A549 (cell line): ENCODE data around the gene TMEM100. TPM values are rescaled to one million over a fixed set of nuclear protein-coding genes. Genes with fewer than 3 reads are reported as not detected.

Experiments
- ATAC-seq, 2 experiments: fragments of 200-7000 bp in 1 of 2; fragments of >200 bp in 1 of 2; cut with Nextera tagmentation in 1 of 2; cut with Tn5 transposase in 1 of 2; 3 replicates each; pipeline versions ENCODE4 v1.8.0 to v1.9.1; 2018 to 2020; ENCODE audit warnings: mild to moderate bottlenecking in 1 of 2, moderate library complexity in 1 of 2
- CTCF ChIA-PET: fragments of 300-600 bp; sonication (Branson Sonifier 250); formaldehyde crosslinking; extraction: SDS; loops from one replicate; lab custom pipeline; 2021; ENCODE audit warnings: antibody characterized with exemption, inconsistent platforms; lab: Yijun Ruan, JAX
- POLR2A ChIA-PET: fragments of 350-600 bp; formaldehyde crosslinking; extraction: SDS; loops from one replicate; lab custom pipeline; 2021; ENCODE audit warnings: antibody characterized with exemption, inconsistent platforms; lab: Yijun Ruan, JAX
- DNase-seq, 2 experiments: peaks; one replicate each; pipeline versions ENCODE4 v3.0.0 to v3.0.0-alpha.2; 2011 to 2016; ENCODE audit warnings: low read depth in 1 of 2, low spot score in 1 of 2
- FAIRE-seq: peaks from 2 replicates; lab custom pipeline; 2011; peaks lifted over from hg19 to GRCh38; lab: Jason Lieb, UNC
- H3K27ac ChIP-seq, 2 experiments: fragments of >200 bp; sonication (Bioruptor Twin); formaldehyde crosslinking; 3 replicates each; pipeline ENCODE4 v1.5.1; 2016 to 2017
- H3K4me1 ChIP-seq: fragments of >200 bp; sonication (Bioruptor Twin); formaldehyde crosslinking; 3 replicates; pipeline ENCODE4 v1.6.1; 2016
- H3K4me2 ChIP-seq: fragments of >200 bp; sonication (Bioruptor Twin); formaldehyde crosslinking; 3 replicates; pipeline ENCODE4 v1.6.1; 2016
- H3K4me3 ChIP-seq: fragments of >200 bp; sonication (Bioruptor Twin); formaldehyde crosslinking; 3 replicates; pipeline ENCODE4 v1.5.1; 2016
- H3K9me3 ChIP-seq: fragments of >200 bp; sonication (Bioruptor Twin); formaldehyde crosslinking; 3 replicates; pipeline ENCODE4 v1.6.1; 2016
- BCL3 ChIP-seq: fragments of >200 bp; sonication (Bioruptor Twin); formaldehyde crosslinking; IDR thresholded peaks from 3 replicates; pipeline ENCODE4 v1.6.1; 2016
- CBX8 ChIP-seq: fragments of 200-600 bp; sonication (generic); IDR thresholded peaks from 2 replicates; pipeline ENCODE4 v1.6.1; 2016
- CEBPB ChIP-seq, 2 experiments: fragments of >200 bp in 1 of 2; sonication (Bioruptor Twin) in 1 of 2; formaldehyde crosslinking in 1 of 2; IDR thresholded peaks; 2 replicates each; pipeline ENCODE4 v1.6.1; 2012 to 2016
- CHD2 ChIP-seq: fragments of 150-350 bp; IDR thresholded peaks from 2 replicates; pipeline ENCODE4 v1.6.1; 2014; ENCODE audit warnings: low read length; ENCODE audit not compliant: partially characterized antibody
- CHD4 ChIP-seq: fragments of 200-600 bp; sonication (generic); IDR thresholded peaks from 2 replicates; pipeline ENCODE4 v1.6.1; 2016; ENCODE audit warnings: antibody characterized with exemption, mild to moderate bottlenecking, borderline replicate concordance
- EP300 ChIP-seq, 2 experiments: fragments of >200 bp; sonication (Bioruptor Twin); formaldehyde crosslinking; IDR thresholded peaks; 2 replicates in 1 of 2; 3 replicates in 1 of 2; pipeline ENCODE4 v1.6.1; 2016 to 2017
- ESRRA ChIP-seq: fragments of 150-350 bp; IDR thresholded peaks from 2 replicates; pipeline ENCODE4 v1.6.1; 2014; ENCODE audit warnings: mild to moderate bottlenecking, low read length, borderline replicate concordance
- GATA3 ChIP-seq: IDR thresholded peaks from 2 replicates; pipeline ENCODE4 v1.6.1; 2012; ENCODE audit warnings: borderline replicate concordance
- JUN ChIP-seq, 2 experiments: fragments of >200 bp; sonication (Bioruptor Twin); formaldehyde crosslinking; IDR thresholded peaks; 2 replicates in 1 of 2; 3 replicates in 1 of 2; pipeline ENCODE4 v1.6.1; 2016 to 2017
- JUNB ChIP-seq: fragments of >200 bp; sonication (Bioruptor Twin); formaldehyde crosslinking; IDR thresholded peaks from 2 replicates; pipeline ENCODE4 v1.6.1; 2016
- MAX ChIP-seq: IDR thresholded peaks from 2 replicates; pipeline ENCODE4 v1.6.1; 2012
- MAZ ChIP-seq: fragments of 150-350 bp; IDR thresholded peaks from 2 replicates; pipeline ENCODE4 v1.6.1; 2014; ENCODE audit warnings: antibody characterized with exemption, low read depth, low read length, borderline replicate concordance
- NPAS2 ChIP-seq: fragments of 250-450 bp; sonication (Bioruptor Pico); IDR thresholded peaks from 2 replicates; pipeline ENCODE4 v1.8.0; 2022; ENCODE audit warnings: mild to moderate bottlenecking, moderate library complexity, borderline replicate concordance
- PBX3 ChIP-seq: IDR thresholded peaks from 2 replicates; pipeline ENCODE4 v1.6.1; 2012
- PHF8 ChIP-seq: fragments of 200-600 bp; sonication (generic); IDR thresholded peaks from 2 replicates; pipeline ENCODE4 v1.6.1; 2016; ENCODE audit warnings: low read depth, mild to moderate bottlenecking, antibody characterized with exemption, moderate library complexity, borderline replicate concordance
- POLR2A ChIP-seq: IDR thresholded peaks from 2 replicates; pipeline ENCODE4 v1.6.1; 2012; ENCODE audit warnings: mild to moderate bottlenecking, low read length
- RAD21 ChIP-seq, 2 experiments: fragments of >200 bp in 1 of 2; sonication (Bioruptor Twin) in 1 of 2; formaldehyde crosslinking in 1 of 2; IDR thresholded peaks in 1 of 2; conservative IDR thresholded peaks in 1 of 2; 2 replicates in 1 of 2; 3 replicates in 1 of 2; pipeline ENCODE4 v1.6.1; 2012 to 2018; ENCODE audit warnings: inconsistent platforms in 1 of 2
- RCOR1 ChIP-seq: fragments of 150-350 bp; IDR thresholded peaks from 2 replicates; pipeline ENCODE4 v1.6.1; 2014; ENCODE audit warnings: antibody characterized with exemption, low read length, low read depth
- SREBF2 ChIP-seq: fragments of 450-650 bp; IDR thresholded peaks from 2 replicates; pipeline ENCODE4 v1.6.1; 2014; ENCODE audit warnings: mild to moderate bottlenecking, moderate library complexity
- TP53 ChIP-seq: fragments of 250-450 bp; sonication (Bioruptor Pico); IDR thresholded peaks from 2 replicates; pipeline ENCODE4 v1.5.0; 2021; ENCODE audit warnings: mild to moderate bottlenecking, moderate library complexity
- ZC3H11A ChIP-seq: fragments of 450-650 bp; IDR thresholded peaks from 2 replicates; pipeline ENCODE4 v1.6.1; 2014; ENCODE audit warnings: antibody characterized with exemption, mild to moderate bottlenecking
- ZNF302 ChIP-seq: fragments of 250-450 bp; sonication (Bioruptor Pico); IDR thresholded peaks from 2 replicates; pipeline ENCODE4 v1.9.0; 2021; ENCODE audit warnings: inconsistent platforms, mild to moderate bottlenecking, moderate library complexity
- ZSCAN20 ChIP-seq: fragments of 250-450 bp; sonication (Bioruptor Pico); IDR thresholded peaks from 2 replicates; pipeline ENCODE4 v1.8.0; 2022; ENCODE audit warnings: mild to moderate bottlenecking, moderate library complexity
- WGBS: methylation state at CpG from one replicate; pipeline ENCODE4 v1.1.6; 2017; ENCODE audit errors: missing lambda C conversion rate; 5-methylcytosine and 5-hydroxymethylcytosine counted together
- polyA plus RNA-seq, 4 experiments: library from polyadenylated mRNA; depleted of rRNA in 3 of 4; stranded (reverse); fragments of >200 nt; fragmentation: RNase III in 1 of 4; extraction: RNeasy Plus Mini Kit Qiagen cat#74134 plus additional on column Dnase treatment in 1 of 4; gene quantifications; 2 replicates in 3 of 4; 3 replicates in 1 of 4; pipeline ENCODE4 v1.2.3, GENCODE V29; 2011 to 2017
- TF ChIP-seq, protein P1 (sequence below): fragments of 200-600 bp; sonication (generic); IDR thresholded peaks from 2 replicates; pipeline ENCODE4 v1.6.1; 2016; ENCODE audit warnings: antibody characterized with exemption, mild to moderate bottlenecking, moderate library complexity

TMEM100 gene
- polyA plus RNA-seq, 2 of the 4 experiments (the other 2 are of a cell fraction), result not detected

- no peak for TF ChIP-seq BCL3
- TF ChIP-seq MAX, result no peak
- no peak for TF ChIP-seq JUNB
- no peak for TF ChIP-seq CHD4
- TF ChIP-seq ZC3H11A, result no peak
- no peak for TF ChIP-seq CEBPB (IDR thresholded peaks at IDR 0.05)
- no peak for TF ChIP-seq JUN (IDR thresholded peaks at IDR 0.05)
- no peak for FAIRE-seq
- no peak for DNase-seq
- peaks cover 9% of the 10 kb centered on the region for H3K4me1 ChIP-seq
- H3K9me3 ChIP-seq, result no peaks in the 10 kb centered on the region
- H3K4me2 ChIP-seq, result no peak overlapping the region
- no peak for ATAC-seq
- no peak overlapping the region for H3K4me3 ChIP-seq
- ChIA-PET CTCF (interaction anchor here (1.0 to 2.6 kb wide), 3 partner anchors 9 to 239 kb away, joined by 3 to 13 read pairs (median 3); no protein-coding TSS in a partner anchor), POLR2A (no interaction called here)
- 93% methylated on average over 3 of the region's 3 CpGs for WGBS
- no peak overlapping the region for H3K27ac ChIP-seq
These were observed 42.8 kb upstream of the TMEM100 start for GRCh38 chr17:55765472-55765871.

GRCh38 chr17:55764610-55765009, 41.9 kb upstream of the TMEM100 start:
- POLR2A ChIA-PET, result no interaction called here
- no peak overlapping the region for H3K27ac ChIP-seq
- CTCF ChIA-PET, result interaction anchor here (1.2 to 2.6 kb wide), 5 partner anchors 9 to 238 kb away, joined by 3 to 13 read pairs (median 3); partner anchors contain the start of gene PCTP
- no peak for DNase-seq
- peaks cover 4% of the 10 kb centered on the region for H3K4me1 ChIP-seq
- no peak overlapping the region for H3K4me2 ChIP-seq
- no peak overlapping the region for H3K4me3 ChIP-seq
- 90% methylated on average over 4 of the region's 4 CpGs for WGBS
- TF ChIP-seq NPAS2 (CRISPR knock-in tag), result no peak
- TF ChIP-seq PHF8, result no peak
- no peak for TF ChIP-seq CHD2
- TF ChIP-seq ESRRA, result no peak
- TF ChIP-seq GATA3, result no peak
- TF ChIP-seq MAZ, result no peak
- TF ChIP-seq CHD4, result no peak
- no peak for TF ChIP-seq EP300 (IDR thresholded peaks at IDR 0.05)
- no peak for TF ChIP-seq CEBPB (IDR thresholded peaks at IDR 0.05)
- no peak for TF ChIP-seq ZNF302 (CRISPR knock-in tag)
- TF ChIP-seq MAX, result no peak
- TF ChIP-seq PBX3, result no peak
- TF ChIP-seq SREBF2, result no peak
- no peak for TF ChIP-seq RCOR1
- no peak for TF ChIP-seq ZC3H11A
- no peak for ATAC-seq
- no peaks in the 10 kb centered on the region for H3K9me3 ChIP-seq
- no peak for FAIRE-seq

- no peak for ATAC-seq
- ChIA-PET CTCF (interaction anchor here (1.2 to 2.6 kb wide), 4 partner anchors 13 to 237 kb away, joined by 3 to 13 read pairs (median 4); partner anchors contain the start of gene PCTP), POLR2A (no interaction called here)
- Histone ChIP-seq H3K4me2 (no peak overlapping the region), H3K4me3 (no peak overlapping the region), H3K9me3 (no peaks in the 10 kb centered on the region), H3K27ac (no peak overlapping the region), H3K4me1 (no peaks in the 10 kb centered on the region)
- WGBS, result 84% methylated on average over 6 of the region's 6 CpGs
- TF ChIP-seq EP300 (IDR thresholded peaks at IDR 0.05) (no peak), CBX8 (no peak), ZSCAN20 (CRISPR knock-in tag) (no peak), RAD21 (conservative IDR thresholded peaks at IDR 0.05 in 1 of 2, IDR thresholded peaks at IDR 0.05 in 1 of 2) (no peak), MAX (no peak), CEBPB (IDR thresholded peaks at IDR 0.05) (no peak), POLR2A (no peak), TP53 (no peak)
- TF ChIP-seq, protein P1, sequence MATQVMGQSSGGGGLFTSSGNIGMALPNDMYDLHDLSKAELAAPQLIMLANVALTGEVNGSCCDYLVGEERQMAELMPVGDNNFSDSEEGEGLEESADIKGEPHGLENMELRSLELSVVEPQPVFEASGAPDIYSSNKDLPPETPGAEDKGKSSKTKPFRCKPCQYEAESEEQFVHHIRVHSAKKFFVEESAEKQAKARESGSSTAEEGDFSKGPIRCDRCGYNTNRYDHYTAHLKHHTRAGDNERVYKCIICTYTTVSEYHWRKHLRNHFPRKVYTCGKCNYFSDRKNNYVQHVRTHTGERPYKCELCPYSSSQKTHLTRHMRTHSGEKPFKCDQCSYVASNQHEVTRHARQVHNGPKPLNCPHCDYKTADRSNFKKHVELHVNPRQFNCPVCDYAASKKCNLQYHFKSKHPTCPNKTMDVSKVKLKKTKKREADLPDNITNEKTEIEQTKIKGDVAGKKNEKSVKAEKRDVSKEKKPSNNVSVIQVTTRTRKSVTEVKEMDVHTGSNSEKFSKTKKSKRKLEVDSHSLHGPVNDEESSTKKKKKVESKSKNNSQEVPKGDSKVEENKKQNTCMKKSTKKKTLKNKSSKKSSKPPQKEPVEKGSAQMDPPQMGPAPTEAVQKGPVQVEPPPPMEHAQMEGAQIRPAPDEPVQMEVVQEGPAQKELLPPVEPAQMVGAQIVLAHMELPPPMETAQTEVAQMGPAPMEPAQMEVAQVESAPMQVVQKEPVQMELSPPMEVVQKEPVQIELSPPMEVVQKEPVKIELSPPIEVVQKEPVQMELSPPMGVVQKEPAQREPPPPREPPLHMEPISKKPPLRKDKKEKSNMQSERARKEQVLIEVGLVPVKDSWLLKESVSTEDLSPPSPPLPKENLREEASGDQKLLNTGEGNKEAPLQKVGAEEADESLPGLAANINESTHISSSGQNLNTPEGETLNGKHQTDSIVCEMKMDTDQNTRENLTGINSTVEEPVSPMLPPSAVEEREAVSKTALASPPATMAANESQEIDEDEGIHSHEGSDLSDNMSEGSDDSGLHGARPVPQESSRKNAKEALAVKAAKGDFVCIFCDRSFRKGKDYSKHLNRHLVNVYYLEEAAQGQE, result no peak
- no peak for DNase-seq
- FAIRE-seq, result peak; percentile 23
These were observed 41.2 kb upstream of the TMEM100 start for GRCh38 chr17:55763856-55764255.
